ENCODE data around the gene SMG6.

- no peak for TF ChIP-seq CTCF (tag by site-specific recombination; IDR thresholded peaks at IDR 0.05)
- no peak for TF ChIP-seq ZBTB20 (tag by site-specific recombination; IDR thresholded peaks at IDR 0.05)
- TF ChIP-seq ZNF26 (tag by site-specific recombination; IDR thresholded peaks at IDR 0.05) = no peak
- TF ChIP-seq TRIM28 (IDR thresholded peaks at IDR 0.05; ENCODE audit: borderline replicate concordance, low read length) = no peak
- TF ChIP-seq RBAK (tag by site-specific recombination; IDR thresholded peaks at IDR 0.05) = no peak
- no peak for TF ChIP-seq ZFP41 (tag by site-specific recombination; IDR thresholded peaks at IDR 0.05; ENCODE audit: borderline replicate concordance)
- no peak for TF ChIP-seq ZNF239 (tag by site-specific recombination; IDR thresholded peaks at IDR 0.05)
- TF ChIP-seq ZNF768 (tag by site-specific recombination; IDR thresholded peaks at IDR 0.05) = no peak
- no peak for TF ChIP-seq ZNF223 (tag by site-specific recombination; IDR thresholded peaks at IDR 0.05)
- TF ChIP-seq TSHZ1 (tag by site-specific recombination; IDR thresholded peaks at IDR 0.05; ENCODE audit: borderline replicate concordance) = no peak
- TF ChIP-seq ZNF18 (tag by site-specific recombination; IDR thresholded peaks at IDR 0.05) = no peak
These were observed 52.5 kb downstream of the SMG6 start for GRCh38 chr17:2251098-2251497.
